ENCODE measurements around the gene PIP5KL1. TPM values are rescaled to one million over a fixed set of nuclear protein-coding genes. Genes with fewer than 3 reads are reported as not detected.
A peak's percentile ranks its signal among the peaks of the same experiment; 100 is the strongest.

Gene PIP5KL1
- total RNA-seq, 1 donor from 2014 or later = not detected

GRCh38 chr9:127917603-127918002 is 13.0 kb downstream of the PIP5KL1 start:
- no peaks in the 10 kb centered on the region for H3K9me3 ChIP-seq
- H3K4me1 ChIP-seq = peaks cover 10 to 47% of the 10 kb centered on the region in 2 donors
- H3K27me3 ChIP-seq = no peaks in the 10 kb centered on the region
- peak overlapping the region in 1 of 2 donors; percentile 51 for H3K4me3 ChIP-seq
- intact Hi-C loops (cut with DNase I) = loop anchor here (1.0 to 5.0 kb wide), 4 partner anchors 20 to 200 kb away; partner anchors contain the start of genes AK1, FPGS, PTRH1 and TTC16
- no peak for TF ChIP-seq CTCF (IDR thresholded peaks at IDR 0.05)
- DNase-seq (ENCODE audit: low spot score in 2 of 2) = no peak
- peaks cover 11 to 13% of the 10 kb centered on the region in 2 donors for H3K36me3 ChIP-seq
- peak overlapping the region; percentile 69 to 74 for H3K27ac ChIP-seq

- no peak for TF ChIP-seq CTCF (IDR thresholded peaks at IDR 0.05)
- Histone ChIP-seq H3K9me3 (no peaks in the 10 kb centered on the region), H3K4me3 (peak within 1 kb of the TSS; percentile 64 to 69), H3K27me3 (no peaks in the 10 kb centered on the region), H3K4me1 (peaks cover 10 to 47% of the 10 kb centered on the region in 2 donors), H3K27ac (peak within 1 kb of the TSS; percentile 69 to 79), H3K36me3 (peaks cover 17 to 20% of the 10 kb centered on the region in 2 donors)
- intact Hi-C loops (cut with DNase I) = loop anchor here (1.0 to 5.0 kb wide), 3 partner anchors 20 to 200 kb away; partner anchors contain the start of genes FPGS, PTRH1 and TTC16
- peak; percentile 81 to 97 for DNase-seq (ENCODE audit: low spot score in 2 of 2)
Observed at GRCh38 chr9:127916720-127917581, 13.6 kb downstream of the PIP5KL1 start, which contains the start of gene ST6GALNAC4. Gene ST6GALNAC4 (minus strand): TSS chr9:127917041. CDS start chr9:127916419, 622 bp downstream.

- H3K36me3 ChIP-seq = peaks cover 23 to 28% of the 10 kb centered on the region in 2 donors
- H3K9me3 ChIP-seq = no peaks in the 10 kb centered on the region
- H3K4me3 ChIP-seq = peak overlapping the region; percentile 64 to 69
- no peak for TF ChIP-seq CTCF (IDR thresholded peaks at IDR 0.05)
- H3K27ac ChIP-seq = peak overlapping the region; percentile 62 to 79
- DNase-seq (ENCODE audit: low spot score in 2 of 2) = no peak
- intact Hi-C loops (cut with DNase I) = loop anchor here (2.0 to 5.0 kb wide), 2 partner anchors 113 to 199 kb away; partner anchors contain the start of genes FPGS, PTRH1 and TTC16
- H3K4me1 ChIP-seq = peaks cover 10 to 40% of the 10 kb centered on the region in 2 donors
- H3K27me3 ChIP-seq = no peaks in the 10 kb centered on the region
Observed at GRCh38 chr9:127915801-127916719, 14.5 kb downstream of the PIP5KL1 start.

GRCh38 chr9:127915325-127915752 is 15.2 kb downstream of the PIP5KL1 start:
- H3K9me3 ChIP-seq = no peaks in the 10 kb centered on the region
- peak overlapping the region; percentile 62 to 79 for H3K27ac ChIP-seq
- H3K4me3 ChIP-seq = peak overlapping the region in 1 of 2 donors; percentile 69
- intact Hi-C loops (cut with DNase I) = loop anchor here (5.0 kb wide), 1 partner anchor 198 kb away; the partner anchor contains the start of genes PTRH1 and TTC16
- H3K4me1 ChIP-seq = peaks cover 10 to 40% of the 10 kb centered on the region in 2 donors
- no peaks in the 10 kb centered on the region for H3K27me3 ChIP-seq
- no peak for TF ChIP-seq CTCF (IDR thresholded peaks at IDR 0.05)
- H3K36me3 ChIP-seq = peaks cover 27 to 34% of the 10 kb centered on the region in 2 donors
- DNase-seq (ENCODE audit: low spot score in 2 of 2) = no peak

GRCh38 chr9:127913682-127914081 is 16.9 kb downstream of the PIP5KL1 start:
- H3K27me3 ChIP-seq = no peaks in the 10 kb centered on the region
- no peak for DNase-seq (ENCODE audit: low spot score in 2 of 2)
- H3K27ac ChIP-seq = no peak overlapping the region
- no peaks in the 10 kb centered on the region for H3K9me3 ChIP-seq
- H3K4me1 ChIP-seq = peaks cover 10 to 27% of the 10 kb centered on the region in 2 donors
- intact Hi-C loops (cut with DNase I) = no loop called here
- no peak overlapping the region for H3K4me3 ChIP-seq
- H3K36me3 ChIP-seq = peaks cover 33 to 41% of the 10 kb centered on the region in 2 donors
- TF ChIP-seq CTCF (IDR thresholded peaks at IDR 0.05) = no peak
